ENCODE measurements around the gene RIN3.

- TF ChIP-seq EZH2 (IDR thresholded peaks at IDR 0.05; ENCODE audit: insufficient read depth, low read length), result no peak
- TF ChIP-seq, protein P1, sequence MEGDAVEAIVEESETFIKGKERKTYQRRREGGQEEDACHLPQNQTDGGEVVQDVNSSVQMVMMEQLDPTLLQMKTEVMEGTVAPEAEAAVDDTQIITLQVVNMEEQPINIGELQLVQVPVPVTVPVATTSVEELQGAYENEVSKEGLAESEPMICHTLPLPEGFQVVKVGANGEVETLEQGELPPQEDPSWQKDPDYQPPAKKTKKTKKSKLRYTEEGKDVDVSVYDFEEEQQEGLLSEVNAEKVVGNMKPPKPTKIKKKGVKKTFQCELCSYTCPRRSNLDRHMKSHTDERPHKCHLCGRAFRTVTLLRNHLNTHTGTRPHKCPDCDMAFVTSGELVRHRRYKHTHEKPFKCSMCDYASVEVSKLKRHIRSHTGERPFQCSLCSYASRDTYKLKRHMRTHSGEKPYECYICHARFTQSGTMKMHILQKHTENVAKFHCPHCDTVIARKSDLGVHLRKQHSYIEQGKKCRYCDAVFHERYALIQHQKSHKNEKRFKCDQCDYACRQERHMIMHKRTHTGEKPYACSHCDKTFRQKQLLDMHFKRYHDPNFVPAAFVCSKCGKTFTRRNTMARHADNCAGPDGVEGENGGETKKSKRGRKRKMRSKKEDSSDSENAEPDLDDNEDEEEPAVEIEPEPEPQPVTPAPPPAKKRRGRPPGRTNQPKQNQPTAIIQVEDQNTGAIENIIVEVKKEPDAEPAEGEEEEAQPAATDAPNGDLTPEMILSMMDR (IDR thresholded peaks at IDR 0.05; ENCODE audit: insufficient read depth, low read depth, low read length), result no peak
Observed at GRCh38 chr14:92649934-92650545, 136.5 kb downstream of the RIN3 start.

Measured in astrocyte (in vitro differentiated cells and primary cell).